ENCODE measurements around the gene HDHD3.

DNA sequence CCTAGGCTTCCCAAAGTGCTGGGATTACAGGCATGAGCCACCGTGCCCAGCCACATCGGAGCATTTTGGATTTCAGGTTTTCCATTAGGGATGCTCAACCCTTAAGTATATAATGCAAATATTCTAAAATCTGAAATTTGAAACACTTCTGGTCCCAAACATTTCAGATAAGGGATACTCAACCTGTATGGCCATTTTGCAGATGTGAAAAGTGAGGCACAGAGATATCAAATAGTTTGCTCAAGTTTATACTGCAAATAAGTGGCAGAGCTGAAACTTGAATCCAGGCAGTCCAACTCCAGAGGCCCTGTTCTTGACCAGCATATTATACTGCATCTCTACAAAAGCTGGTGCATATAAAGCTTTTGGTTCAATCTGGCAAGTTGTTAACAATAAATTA is 39.1 kb downstream of the HDHD3 start:
- TF ChIP-seq, protein P1, sequence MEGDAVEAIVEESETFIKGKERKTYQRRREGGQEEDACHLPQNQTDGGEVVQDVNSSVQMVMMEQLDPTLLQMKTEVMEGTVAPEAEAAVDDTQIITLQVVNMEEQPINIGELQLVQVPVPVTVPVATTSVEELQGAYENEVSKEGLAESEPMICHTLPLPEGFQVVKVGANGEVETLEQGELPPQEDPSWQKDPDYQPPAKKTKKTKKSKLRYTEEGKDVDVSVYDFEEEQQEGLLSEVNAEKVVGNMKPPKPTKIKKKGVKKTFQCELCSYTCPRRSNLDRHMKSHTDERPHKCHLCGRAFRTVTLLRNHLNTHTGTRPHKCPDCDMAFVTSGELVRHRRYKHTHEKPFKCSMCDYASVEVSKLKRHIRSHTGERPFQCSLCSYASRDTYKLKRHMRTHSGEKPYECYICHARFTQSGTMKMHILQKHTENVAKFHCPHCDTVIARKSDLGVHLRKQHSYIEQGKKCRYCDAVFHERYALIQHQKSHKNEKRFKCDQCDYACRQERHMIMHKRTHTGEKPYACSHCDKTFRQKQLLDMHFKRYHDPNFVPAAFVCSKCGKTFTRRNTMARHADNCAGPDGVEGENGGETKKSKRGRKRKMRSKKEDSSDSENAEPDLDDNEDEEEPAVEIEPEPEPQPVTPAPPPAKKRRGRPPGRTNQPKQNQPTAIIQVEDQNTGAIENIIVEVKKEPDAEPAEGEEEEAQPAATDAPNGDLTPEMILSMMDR (conservative IDR thresholded peaks at IDR 0.05 in 1 of 2, IDR thresholded peaks at IDR 0.05 in 1 of 2; ENCODE audit: extremely low read depth in 1 of 2, insufficient read depth in 1 of 2, low read depth in 1 of 2, low read length in 2 of 2), result no peak
- TF ChIP-seq EZH2 (IDR thresholded peaks at IDR 0.05; ENCODE audit: borderline replicate concordance, low read length), result no peak

Data from mammary epithelial cell (primary cell).